Neural progenitor cell (in vitro differentiated cells): ENCODE results near the gene CFAP61.

ENCODE experiments used
- EZH2phosphoT487 ChIP-seq: fragments of 200-600 bp; sonication (generic); IDR thresholded peaks from 2 replicates; pipeline ENCODE4 v1.6.1; 2017; ENCODE audit warnings: antibody characterized with exemption
- TF ChIP-seq, protein P1 (sequence below): fragments of 200-600 bp; sonication (generic); IDR thresholded peaks from 2 replicates; pipeline ENCODE4 v1.5.1; 2017; ENCODE audit warnings: antibody characterized with exemption, mild to moderate bottlenecking

DNA sequence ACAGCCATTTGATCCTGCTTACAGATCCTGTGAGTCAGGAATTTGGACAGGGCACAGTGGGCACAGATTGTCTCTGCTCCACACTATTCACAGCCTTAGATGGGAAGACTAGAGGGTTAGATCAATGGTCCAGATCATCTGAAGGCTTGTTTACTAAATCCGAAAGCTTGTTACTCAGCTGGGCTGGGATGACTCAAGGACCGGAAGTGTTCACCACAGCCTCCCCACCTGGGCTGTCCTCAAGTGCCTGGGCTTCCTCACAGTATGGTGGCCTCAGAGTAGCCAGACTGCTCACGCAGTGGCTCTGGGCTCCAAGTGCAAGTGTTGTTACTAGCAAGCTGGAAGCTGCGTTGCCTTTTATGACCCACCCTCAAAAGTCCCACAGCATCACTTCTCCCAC is 240.1 kb downstream of the CFAP61 start:
- TF ChIP-seq, protein P1, sequence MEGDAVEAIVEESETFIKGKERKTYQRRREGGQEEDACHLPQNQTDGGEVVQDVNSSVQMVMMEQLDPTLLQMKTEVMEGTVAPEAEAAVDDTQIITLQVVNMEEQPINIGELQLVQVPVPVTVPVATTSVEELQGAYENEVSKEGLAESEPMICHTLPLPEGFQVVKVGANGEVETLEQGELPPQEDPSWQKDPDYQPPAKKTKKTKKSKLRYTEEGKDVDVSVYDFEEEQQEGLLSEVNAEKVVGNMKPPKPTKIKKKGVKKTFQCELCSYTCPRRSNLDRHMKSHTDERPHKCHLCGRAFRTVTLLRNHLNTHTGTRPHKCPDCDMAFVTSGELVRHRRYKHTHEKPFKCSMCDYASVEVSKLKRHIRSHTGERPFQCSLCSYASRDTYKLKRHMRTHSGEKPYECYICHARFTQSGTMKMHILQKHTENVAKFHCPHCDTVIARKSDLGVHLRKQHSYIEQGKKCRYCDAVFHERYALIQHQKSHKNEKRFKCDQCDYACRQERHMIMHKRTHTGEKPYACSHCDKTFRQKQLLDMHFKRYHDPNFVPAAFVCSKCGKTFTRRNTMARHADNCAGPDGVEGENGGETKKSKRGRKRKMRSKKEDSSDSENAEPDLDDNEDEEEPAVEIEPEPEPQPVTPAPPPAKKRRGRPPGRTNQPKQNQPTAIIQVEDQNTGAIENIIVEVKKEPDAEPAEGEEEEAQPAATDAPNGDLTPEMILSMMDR, result no peak
- TF ChIP-seq EZH2phosphoT487, result no peak
